ENCODE results near the gene MREG. TPM values are rescaled to one million over a fixed set of nuclear protein-coding genes. Genes with fewer than 3 reads are reported as not detected.

Gene MREG, protein sequence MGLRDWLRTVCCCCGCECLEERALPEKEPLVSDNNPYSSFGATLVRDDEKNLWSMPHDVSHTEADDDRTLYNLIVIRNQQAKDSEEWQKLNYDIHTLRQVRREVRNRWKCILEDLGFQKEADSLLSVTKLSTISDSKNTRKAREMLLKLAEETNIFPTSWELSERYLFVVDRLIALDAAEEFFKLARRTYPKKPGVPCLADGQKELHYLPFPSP
- total RNA-seq, result 1 to 10 TPM; 9.0 to 9.6 TPM

GRCh38 chr2:216013080-216013909 is at the start of gene MREG:
TSS of gene MREG (minus strand) at chr2:216013551. CDS start at chr2:216013327, 224 bp downstream.
- ChIA-PET POLR2A (no interaction called here), CTCF (interaction anchor here (0.6 to 1.3 kb wide), 4 partner anchors 19 to 101 kb away, joined by 3 to 5 read pairs (median 4); no protein-coding TSS in a partner anchor)
- peak within 1 kb of the TSS; percentile 81 for H3K27ac Mint-ChIP-seq
- peak; percentile 85 for DNase-seq
- H3K4me1 Mint-ChIP-seq, result peaks cover 55% of the 10 kb centered on the region
- H3K4me3 Mint-ChIP-seq, result peak within 1 kb of the TSS; percentile 82
- peaks cover 1% of the 10 kb centered on the region for H3K9me3 Mint-ChIP-seq
- peaks cover 8% of the 10 kb centered on the region for H3K36me3 Mint-ChIP-seq (ENCODE audit: low read depth)
- no peaks in the 10 kb centered on the region for H3K27me3 Mint-ChIP-seq

DNA sequence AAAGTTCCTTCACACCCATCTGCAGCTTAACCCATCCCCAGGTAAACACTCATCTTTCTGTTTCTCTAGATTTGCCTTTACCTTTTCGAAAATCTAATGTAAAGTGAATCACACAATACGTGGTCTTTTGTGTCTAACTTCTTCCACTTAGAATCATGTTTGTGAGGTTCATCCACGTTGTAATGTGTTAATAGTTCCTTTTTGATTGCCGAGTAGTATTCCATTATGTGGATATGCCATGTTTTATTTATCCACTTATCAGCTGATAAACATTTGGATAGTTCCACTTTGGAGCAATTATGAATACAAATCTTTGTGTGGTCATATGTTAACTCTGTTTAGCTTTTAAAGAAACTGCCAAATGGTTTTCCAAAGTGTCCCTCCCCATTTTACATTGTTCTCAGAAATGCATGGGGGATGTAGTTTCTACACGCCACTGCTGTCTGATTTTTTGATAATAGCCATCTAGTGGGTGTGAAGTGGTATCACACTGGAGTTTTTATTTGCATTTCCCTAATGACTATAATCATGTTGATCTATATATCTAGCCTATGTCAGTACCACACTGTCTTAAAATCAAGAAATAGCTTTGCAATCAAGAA is 46.0 kb upstream of the MREG start:
- no peak for DNase-seq
- no peak overlapping the region for H3K27ac Mint-ChIP-seq
- peaks cover 35% of the 10 kb centered on the region for H3K4me1 Mint-ChIP-seq
- H3K27me3 Mint-ChIP-seq, result no peaks in the 10 kb centered on the region
- peaks cover 43% of the 10 kb centered on the region for H3K36me3 Mint-ChIP-seq (ENCODE audit: low read depth)
- H3K9me3 Mint-ChIP-seq, result no peaks in the 10 kb centered on the region
- H3K4me3 Mint-ChIP-seq, result no peak overlapping the region
- CTCF ChIA-PET, result interaction anchor here (0.6 to 3.2 kb wide), 9 partner anchors 12 to 82 kb away, joined by 3 to 15 read pairs (median 4); no protein-coding TSS in a partner anchor
- POLR2A ChIA-PET, result no interaction called here

DNA sequence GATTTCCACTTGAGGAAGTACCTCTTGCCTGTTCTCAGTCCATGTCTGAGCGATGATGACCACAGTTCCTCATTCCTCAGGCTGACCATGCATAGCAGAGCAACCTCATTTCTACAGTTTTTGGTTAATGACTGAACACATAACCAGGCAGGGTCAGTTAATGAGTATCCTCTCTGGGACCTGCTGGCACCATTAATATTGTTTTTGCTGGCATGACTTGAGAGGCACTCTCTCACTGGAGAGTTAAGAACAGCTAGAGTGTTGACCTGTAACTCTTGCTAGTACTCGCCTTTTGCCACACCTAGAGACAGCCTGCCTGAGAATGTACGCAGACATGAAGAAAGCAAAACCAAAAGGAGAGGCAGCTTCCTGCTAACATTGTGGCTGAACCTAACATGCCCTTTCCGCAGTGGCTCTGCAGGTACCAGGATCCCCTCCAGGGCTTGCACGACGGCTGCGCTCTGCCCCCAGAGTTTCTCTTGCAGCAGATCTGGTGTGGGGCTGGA is 44.4 kb upstream of the MREG start:
- Mint-ChIP-seq H3K27ac (peak overlapping the region; percentile 94), H3K27me3 (no peaks in the 10 kb centered on the region), H3K9me3 (no peaks in the 10 kb centered on the region), H3K4me1 (peaks cover 35% of the 10 kb centered on the region), H3K36me3 (ENCODE audit: low read depth) (peaks cover 38% of the 10 kb centered on the region), H3K4me3 (peak overlapping the region; percentile 67)
- peak; percentile 79 for DNase-seq
- ChIA-PET CTCF (interaction anchor here (0.6 to 3.2 kb wide), 7 partner anchors 8 to 1419 kb away, joined by 3 to 15 read pairs (median 5); no protein-coding TSS in a partner anchor), POLR2A (no interaction called here)

DNA sequence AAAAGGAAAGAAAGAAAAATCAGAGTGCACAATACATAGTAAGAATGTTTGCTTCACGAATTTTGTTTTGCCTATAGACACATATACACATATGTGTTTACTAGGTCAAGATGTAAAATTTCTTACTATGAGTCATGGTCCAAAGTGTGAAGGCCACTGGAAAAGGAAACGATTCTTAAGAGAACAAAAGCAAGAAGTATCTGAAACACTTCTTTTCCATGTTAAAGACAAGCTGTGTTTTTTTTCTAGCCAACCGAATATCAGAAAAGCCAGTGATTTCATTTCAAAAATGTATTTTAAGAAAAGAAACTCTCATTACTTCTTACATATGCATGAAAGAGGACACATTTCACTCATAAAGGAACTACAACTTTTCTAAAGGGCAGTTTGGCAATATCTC is 43.4 kb upstream of the MREG start:
- Mint-ChIP-seq H3K27me3 (no peaks in the 10 kb centered on the region), H3K4me3 (no peak overlapping the region), H3K36me3 (ENCODE audit: low read depth) (peaks cover 36% of the 10 kb centered on the region), H3K27ac (peak overlapping the region; percentile 19), H3K9me3 (no peaks in the 10 kb centered on the region), H3K4me1 (peaks cover 35% of the 10 kb centered on the region)
- POLR2A ChIA-PET, result no interaction called here
- no peak for DNase-seq
- CTCF ChIA-PET, result interaction anchor here (1.3 kb wide), 1 partner anchor 25 kb away, joined by 4 read pairs; no protein-coding TSS in a partner anchor

GRCh38 chr2:216055680-216056079 is 42.3 kb upstream of the MREG start:
- ChIA-PET CTCF (no interaction called here), POLR2A (no interaction called here)
- no peaks in the 10 kb centered on the region for H3K9me3 Mint-ChIP-seq
- H3K36me3 Mint-ChIP-seq (ENCODE audit: low read depth), result peaks cover 38% of the 10 kb centered on the region
- DNase-seq, result no peak
- no peak overlapping the region for H3K4me3 Mint-ChIP-seq
- H3K27ac Mint-ChIP-seq, result peak overlapping the region; percentile 14
- H3K4me1 Mint-ChIP-seq, result peaks cover 35% of the 10 kb centered on the region
- no peaks in the 10 kb centered on the region for H3K27me3 Mint-ChIP-seq

DNA sequence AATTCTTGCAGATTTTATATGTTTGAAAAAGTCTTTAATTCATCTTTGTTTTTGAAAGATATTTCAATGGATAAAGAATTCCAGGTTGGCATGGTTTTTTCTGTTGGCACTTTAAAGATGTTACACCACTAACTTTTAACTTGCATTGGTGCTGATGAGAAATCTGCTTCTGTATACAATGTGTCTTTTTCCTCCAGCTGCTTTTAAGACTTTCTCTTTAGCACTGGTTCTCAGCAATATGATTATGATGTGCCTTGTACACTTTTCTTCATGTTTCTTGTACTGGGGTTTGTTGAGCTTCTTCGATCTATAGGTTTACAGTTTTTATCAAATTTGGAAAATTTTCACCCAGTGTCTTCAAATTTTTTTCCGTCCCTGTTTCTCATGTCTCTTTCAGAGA is 39.1 kb upstream of the MREG start:
- Mint-ChIP-seq H3K27ac (no peak overlapping the region), H3K9me3 (no peaks in the 10 kb centered on the region), H3K27me3 (no peaks in the 10 kb centered on the region), H3K4me1 (peaks cover 12% of the 10 kb centered on the region), H3K4me3 (no peak overlapping the region), H3K36me3 (ENCODE audit: low read depth) (peaks cover 33% of the 10 kb centered on the region)
- DNase-seq, result no peak
- ChIA-PET CTCF (no interaction called here), POLR2A (no interaction called here)

- ChIA-PET POLR2A (no interaction called here), CTCF (no interaction called here)
- no peak overlapping the region for H3K4me3 Mint-ChIP-seq
- H3K9me3 Mint-ChIP-seq, result no peaks in the 10 kb centered on the region
- DNase-seq, result no peak
- H3K4me1 Mint-ChIP-seq, result peaks cover 4% of the 10 kb centered on the region
- H3K27ac Mint-ChIP-seq, result no peak overlapping the region
- H3K27me3 Mint-ChIP-seq, result no peaks in the 10 kb centered on the region
- H3K36me3 Mint-ChIP-seq (ENCODE audit: low read depth), result peaks cover 29% of the 10 kb centered on the region
These were observed 38.0 kb upstream of the MREG start for GRCh38 chr2:216051350-216051749.

- Mint-ChIP-seq H3K36me3 (ENCODE audit: low read depth) (peaks cover 23% of the 10 kb centered on the region), H3K4me1 (peaks cover 5% of the 10 kb centered on the region), H3K4me3 (no peak overlapping the region), H3K9me3 (no peaks in the 10 kb centered on the region), H3K27me3 (no peaks in the 10 kb centered on the region), H3K27ac (no peak overlapping the region)
- ChIA-PET POLR2A (no interaction called here), CTCF (interaction anchor here (1.0 kb wide), 1 partner anchor 9 kb away, joined by 3 read pairs; no protein-coding TSS in a partner anchor)
- no peak for DNase-seq
These were observed 36.1 kb upstream of the MREG start for GRCh38 chr2:216049452-216049851.

DNA sequence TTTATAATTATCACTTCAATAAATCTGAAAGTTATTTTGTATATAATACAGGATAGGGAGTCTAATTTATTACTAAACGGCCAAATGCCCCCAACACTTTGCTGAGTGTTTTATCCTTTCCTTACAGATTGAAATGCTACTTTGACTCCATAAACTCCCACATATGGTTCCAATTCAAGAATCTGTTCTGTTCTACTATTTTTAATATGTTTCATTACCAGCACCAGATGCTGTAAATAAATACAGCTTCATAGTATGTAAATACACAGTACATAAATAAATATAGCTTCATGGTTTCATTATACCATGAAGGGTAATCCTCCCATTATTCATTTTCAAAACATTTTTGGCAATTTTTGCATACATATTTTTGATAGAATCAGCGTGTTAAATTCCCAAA is 34.0 kb upstream of the MREG start:
- Mint-ChIP-seq H3K36me3 (ENCODE audit: low read depth) (peaks cover 24% of the 10 kb centered on the region), H3K27ac (no peak overlapping the region)

GRCh38 chr2:216044883-216045486 is 31.6 kb upstream of the MREG start:
- no peak for DNase-seq
- H3K4me1 Mint-ChIP-seq, result peaks cover 5% of the 10 kb centered on the region
- H3K9me3 Mint-ChIP-seq, result no peaks in the 10 kb centered on the region
- no peak overlapping the region for H3K4me3 Mint-ChIP-seq
- H3K36me3 Mint-ChIP-seq (ENCODE audit: low read depth), result peaks cover 22% of the 10 kb centered on the region
- POLR2A ChIA-PET, result no interaction called here
- no peaks in the 10 kb centered on the region for H3K27me3 Mint-ChIP-seq
- CTCF ChIA-PET, result interaction anchor here (0.9 to 3.1 kb wide), 7 partner anchors 10 to 96 kb away, joined by 3 to 16 read pairs (median 6); no protein-coding TSS in a partner anchor
- H3K27ac Mint-ChIP-seq, result no peak overlapping the region

More for the DNA sequence above, 34.0 kb upstream of the MREG start:
- Mint-ChIP-seq H3K4me3 (no peak overlapping the region), H3K27me3 (no peaks in the 10 kb centered on the region), H3K4me1 (peaks cover 5% of the 10 kb centered on the region), H3K9me3 (no peaks in the 10 kb centered on the region)
- ChIA-PET POLR2A (interaction anchor here (0.6 kb wide), 1 partner anchor 8 kb away, joined by 3 read pairs; no protein-coding TSS in a partner anchor), CTCF (interaction anchor here (1.2 kb wide), 1 partner anchor 12 kb away, joined by 4 read pairs; no protein-coding TSS in a partner anchor)
- no peak for DNase-seq

GRCh38 chr2:216043949-216044348 is 30.6 kb upstream of the MREG start:
- peaks cover 25% of the 10 kb centered on the region for H3K36me3 Mint-ChIP-seq (ENCODE audit: low read depth)
- H3K27me3 Mint-ChIP-seq, result no peaks in the 10 kb centered on the region
- POLR2A ChIA-PET, result no interaction called here
- no peaks in the 10 kb centered on the region for H3K9me3 Mint-ChIP-seq
- H3K4me3 Mint-ChIP-seq, result no peak overlapping the region
- peaks cover 5% of the 10 kb centered on the region for H3K4me1 Mint-ChIP-seq
- CTCF ChIA-PET, result interaction anchor here (0.5 to 3.1 kb wide), 4 partner anchors 9 to 18 kb away, joined by 3 to 16 read pairs (median 11); no protein-coding TSS in a partner anchor
- DNase-seq, result no peak
- H3K27ac Mint-ChIP-seq, result no peak overlapping the region

GRCh38 chr2:216041438-216041837 is 28.1 kb upstream of the MREG start:
- Mint-ChIP-seq H3K27ac (no peak overlapping the region), H3K4me3 (no peak overlapping the region), H3K9me3 (no peaks in the 10 kb centered on the region), H3K4me1 (peaks cover 5% of the 10 kb centered on the region), H3K36me3 (ENCODE audit: low read depth) (peaks cover 21% of the 10 kb centered on the region), H3K27me3 (no peaks in the 10 kb centered on the region)
- POLR2A ChIA-PET, result no interaction called here
- no peak for DNase-seq
- CTCF ChIA-PET, result interaction anchor here (1.2 to 1.4 kb wide), 3 partner anchors 18 to 30 kb away, joined by 3 to 5 read pairs (median 4); no protein-coding TSS in a partner anchor

Measured in activated CD4-positive, alpha-beta T cell treated with anti-CD3 and anti-CD28 coated beads, Interleukin-2, amount 10 ng/mL, durations not matched to agents 7 days and 5 days (primary cell).